Keratinocyte (primary cell): Measurements from ENCODE around the gene MFF. TPM values are rescaled to one million over a fixed set of nuclear protein-coding genes. Genes with fewer than 3 reads are reported as not detected.

Experiments used
- DNase-seq: peaks from one replicate; pipeline ENCODE4 v3.0.0-alpha.2; 2011; ENCODE audit warnings: low read depth, missing footprints, low spot score
- FAIRE-seq: peaks from 2 replicates; lab custom pipeline; 2011; peaks lifted over from hg19 to GRCh38; lab: Jason Lieb, UNC
- H2AFZ ChIP-seq: 2 replicates; pipeline ENCODE4 v1.6.0; 2012; ENCODE audit warnings: low read length, control low read depth, inconsistent platforms; ENCODE audit not compliant: control insufficient read depth
- H3K27ac ChIP-seq: 2 replicates; pipeline ENCODE4 v1.5.1; 2011; ENCODE audit warnings: low read length; ENCODE audit not compliant: control insufficient read depth, insufficient read depth
- H3K27me3 ChIP-seq: 3 replicates; pipeline ENCODE4 v1.6.0; 2011; ENCODE audit warnings: low read length; ENCODE audit not compliant: control insufficient read depth, insufficient read depth; ENCODE audit errors: extremely low read depth
- H3K36me3 ChIP-seq, 2 experiments: 2 replicates in 1 of 2; 3 replicates in 1 of 2; pipeline ENCODE4 v1.5.1; 2011; ENCODE audit warnings: low read length in 2 of 2, mild to moderate bottlenecking in 1 of 2; ENCODE audit not compliant: control insufficient read depth in 2 of 2, insufficient read depth in 2 of 2; ENCODE audit errors: extremely low read depth in 1 of 2
- H3K4me1 ChIP-seq: 3 replicates; pipeline ENCODE4 v1.5.1; 2011; ENCODE audit warnings: low read length; ENCODE audit not compliant: control insufficient read depth, insufficient read depth; ENCODE audit errors: extremely low read depth
- H3K4me2 ChIP-seq: 3 replicates; pipeline ENCODE4 v1.6.0; 2011; ENCODE audit warnings: low read depth, low read length; ENCODE audit not compliant: control insufficient read depth, insufficient read depth; ENCODE audit errors: extremely low read depth
- H3K4me3 ChIP-seq, 3 experiments: fragments of 200-600 bp in 1 of 3; sonication (generic) in 1 of 3; 2 replicates in 2 of 3; 3 replicates in 1 of 3; pipeline ENCODE4 v1.5.1; 2011 to 2016; ENCODE audit warnings: low read length in 3 of 3, mild to moderate bottlenecking in 3 of 3, control low read depth in 2 of 3, inconsistent platforms in 1 of 3, low read depth in 1 of 3, mixed read lengths in 1 of 3, mixed run types in 1 of 3, moderate library complexity in 1 of 3; ENCODE audit not compliant: control insufficient read depth in 2 of 3, insufficient read depth in 2 of 3; ENCODE audit errors: extremely low read depth in 1 of 3
- H3K79me2 ChIP-seq: 2 replicates; pipeline ENCODE4 v1.6.0; 2012; ENCODE audit warnings: low read length; ENCODE audit not compliant: control insufficient read depth, insufficient read depth
- H3K9ac ChIP-seq: 3 replicates; pipeline ENCODE4 v1.6.0; 2011; ENCODE audit warnings: low read length; ENCODE audit not compliant: control insufficient read depth, insufficient read depth; ENCODE audit errors: extremely low read depth
- H3K9me1 ChIP-seq: 3 replicates; pipeline ENCODE4 v1.6.0; 2011; ENCODE audit warnings: low read length; ENCODE audit not compliant: control insufficient read depth, insufficient read depth; ENCODE audit errors: extremely low read depth
- H3K9me3 ChIP-seq: 2 replicates; pipeline ENCODE4 v1.5.1; 2012; ENCODE audit warnings: low read depth, low read length; ENCODE audit not compliant: control insufficient read depth
- H4K20me1 ChIP-seq: 3 replicates; pipeline ENCODE4 v1.6.0; 2011; ENCODE audit warnings: low read length; ENCODE audit not compliant: control insufficient read depth, insufficient read depth; ENCODE audit errors: extremely low read depth
- CTCF ChIP-seq, 3 experiments: IDR thresholded peaks in 1 of 3; conservative IDR thresholded peaks in 1 of 3; optimal IDR thresholded peaks in 1 of 3; 2 replicates in 2 of 3; 3 replicates in 1 of 3; pipeline versions ENCODE3 to v1.5.1; 2011; ENCODE audit warnings: low read length in 3 of 3, mild to moderate bottlenecking in 3 of 3, moderate library complexity in 2 of 3, control low read depth in 1 of 3, inconsistent platforms in 1 of 3; ENCODE audit not compliant: insufficient read depth in 2 of 3; ENCODE audit errors: extremely low read depth in 1 of 3
- EZH2 ChIP-seq: IDR thresholded peaks from one replicate; pipeline ENCODE4 v1.6.1; 2012; ENCODE audit warnings: inconsistent platforms, mild to moderate bottlenecking, low read length, moderate library complexity
- dilution Hi-C: fragments of 300-500 bp; cut with MboI; formaldehyde crosslinking; loops from one replicate; pipeline ENCODE4 v1.7.0; 2020; ENCODE audit warnings: low sequenced_read_pairs; ENCODE audit not compliant: extremely low pct_ligation_motif_present
- polyA plus RNA-seq, 5 experiments: library from polyadenylated mRNA; depleted of rRNA in 3 of 5; stranded (reverse) in 3 of 5; stranded (forward) in 1 of 5; unstranded in 1 of 5; fragments of >200 nt; gene quantifications; 1 replicate in 1 of 5; 2 replicates in 3 of 5; 3 replicates in 1 of 5; pipeline versions ENCODE4 v1.2.1 to v1.2.3, GENCODE V29; 2011 to 2012; ENCODE audit warnings: missing spikeins in 2 of 5, low read depth in 1 of 5, low replicate concordance in 1 of 5

MFF gene
- polyA plus RNA-seq, 1 donor (not counting 4 experiments of a cell fraction or from before 2014, with no cell fraction given): 72.5 TPM

- DNase-seq (no peak), FAIRE-seq (no peak)
- dilution Hi-C loops: no loop called here
- no peaks in the 10 kb centered on the region for H3K36me3 ChIP-seq
- peaks cover 6% of the 10 kb centered on the region for H3K4me1 ChIP-seq
- no peaks in the 10 kb centered on the region for H3K79me2 ChIP-seq
- TF ChIP-seq EZH2 (no peak), CTCF (optimal IDR thresholded peaks at IDR 0.05 in 1 of 3, IDR thresholded peaks at IDR 0.05 in 1 of 3, conservative IDR thresholded peaks at IDR 0.05 in 1 of 3; ENCODE audit: extremely low read depth in 1 of 3, insufficient read depth in 2 of 3, low read length in 3 of 3) (no peak)
- no peaks in the 10 kb centered on the region for H3K9me3 ChIP-seq
- H3K9me1 ChIP-seq: no peaks in the 10 kb centered on the region
- H2AFZ ChIP-seq: no peak overlapping the region
- no peak overlapping the region for H3K4me2 ChIP-seq
- H3K9ac ChIP-seq: no peak overlapping the region
- H3K4me3 ChIP-seq: no peak overlapping the region
- no peaks in the 10 kb centered on the region for H4K20me1 ChIP-seq
- no peaks in the 10 kb centered on the region for H3K27me3 ChIP-seq
- no peak overlapping the region for H3K27ac ChIP-seq
Observed at GRCh38 chr2:227370791-227371312, 45.8 kb downstream of the MFF start.

GRCh38 chr2:227373389-227373788 lies 48.3 kb downstream of the MFF start:
- no peak overlapping the region for H2AFZ ChIP-seq
- no peak overlapping the region for H3K9ac ChIP-seq
- no peak overlapping the region for H3K27ac ChIP-seq
- DNase-seq: no peak
- no peaks in the 10 kb centered on the region for H3K79me2 ChIP-seq
- H3K9me3 ChIP-seq: no peaks in the 10 kb centered on the region
- no peak for FAIRE-seq
- no peaks in the 10 kb centered on the region for H3K36me3 ChIP-seq
- no peaks in the 10 kb centered on the region for H3K9me1 ChIP-seq
- H3K4me1 ChIP-seq: peaks cover 10% of the 10 kb centered on the region
- H4K20me1 ChIP-seq: no peaks in the 10 kb centered on the region
- no peak overlapping the region for H3K4me2 ChIP-seq
- no peak overlapping the region for H3K4me3 ChIP-seq
- dilution Hi-C loops: no loop called here
- TF ChIP-seq CTCF (optimal IDR thresholded peaks at IDR 0.05 in 1 of 3, IDR thresholded peaks at IDR 0.05 in 1 of 3, conservative IDR thresholded peaks at IDR 0.05 in 1 of 3; ENCODE audit: extremely low read depth in 1 of 3, insufficient read depth in 2 of 3, low read length in 3 of 3): no peak
- no peak for TF ChIP-seq EZH2
- H3K27me3 ChIP-seq: no peaks in the 10 kb centered on the region
